Endothelial cell of umbilical vein (primary cell): ENCODE results near the gene NDUFAF8. TPM values are rescaled to one million over a fixed set of nuclear protein-coding genes. Genes with fewer than 3 reads are reported as not detected.

Experiments used
- BruUV-seq: library from RNA; stranded (reverse); fragments of 400-500 nt; replicated peaks from 2 replicates; lab custom pipeline; 2021; lab: Mats Ljungman, UMichigan
- CTCF ChIA-PET: fragments of 300-600, 350-600 bp; sonication (Branson Sonifier 250); formaldehyde crosslinking; loops from one replicate; lab custom pipeline; 2021; ENCODE audit warnings: antibody characterized with exemption, inconsistent platforms; lab: Charles Lee
- POLR2A ChIA-PET: fragments of 300-600, 350-600 bp; sonication (Branson Sonifier 250); formaldehyde crosslinking; loops from one replicate; lab custom pipeline; 2021; ENCODE audit warnings: antibody characterized with exemption, inconsistent platforms; lab: Charles Lee
- DNase-seq: peaks from one replicate; pipeline ENCODE4 v3.0.0-alpha.2; 2011; ENCODE audit warnings: low read depth, low spot score
- FAIRE-seq: peaks from 2 replicates; lab custom pipeline; 2011; peaks lifted over from hg19 to GRCh38; lab: Jason Lieb, UNC
- H2AFZ ChIP-seq: 2 replicates; pipeline ENCODE4 v1.6.0; 2012; ENCODE audit warnings: low read depth, low read length, control low read depth, inconsistent platforms
- H3K27ac ChIP-seq: 2 replicates; pipeline ENCODE4 v1.5.1; 2011; ENCODE audit warnings: low read depth, mild to moderate bottlenecking, control low read depth, low read length, moderate library complexity; ENCODE audit not compliant: insufficient read depth
- H3K27me3 ChIP-seq, 2 experiments: 2 replicates each; pipeline versions ENCODE4 v1.6.0 to v1.6.1; 2011; ENCODE audit warnings: low read length in 2 of 2, mixed read lengths in 1 of 2; ENCODE audit not compliant: control insufficient read depth in 2 of 2, insufficient read depth in 2 of 2
- H3K36me3 ChIP-seq, 2 experiments: 2 replicates in 1 of 2; 3 replicates in 1 of 2; pipeline ENCODE4 v1.5.1; 2011; ENCODE audit warnings: low read length in 2 of 2, mild to moderate bottlenecking in 1 of 2, moderate library complexity in 1 of 2; ENCODE audit not compliant: control insufficient read depth in 2 of 2, insufficient read depth in 2 of 2; ENCODE audit errors: extremely low read depth in 1 of 2
- H3K4me1 ChIP-seq: 3 replicates; pipeline ENCODE4 v1.5.1; 2011; ENCODE audit warnings: mild to moderate bottlenecking, low read length; ENCODE audit not compliant: control insufficient read depth, insufficient read depth; ENCODE audit errors: extremely low read depth
- H3K4me2 ChIP-seq: 2 replicates; pipeline ENCODE4 v1.6.1; 2011; ENCODE audit warnings: low read length, control low read depth, mixed read lengths; ENCODE audit not compliant: insufficient read depth
- H3K4me3 ChIP-seq, 3 experiments: fragments of 200-600 bp in 1 of 3; sonication (generic), shearing (Covaris generic) in 1 of 3; replicated peaks in 1 of 3; 2 replicates each; pipeline ENCODE4 v1.5.1; 2011 to 2016; ENCODE audit warnings: control low read depth in 3 of 3, low read length in 3 of 3, mild to moderate bottlenecking in 2 of 3, inconsistent platforms in 1 of 3, low read depth in 1 of 3, moderate library complexity in 1 of 3; ENCODE audit not compliant: insufficient read depth in 1 of 3
- H3K79me2 ChIP-seq: 2 replicates; pipeline ENCODE4 v1.6.0; 2012; ENCODE audit warnings: low read length, inconsistent platforms; ENCODE audit not compliant: control insufficient read depth, insufficient read depth
- H3K9ac ChIP-seq: replicated peaks from 2 replicates; pipeline ENCODE3; 2011; ENCODE audit warnings: low read length, control low read depth; ENCODE audit not compliant: insufficient read depth; ENCODE audit errors: extremely low read depth
- H3K9me1 ChIP-seq: replicated peaks from 3 replicates; pipeline ENCODE4 v1.6.0; 2011; ENCODE audit warnings: mild to moderate bottlenecking, low read length; ENCODE audit not compliant: control insufficient read depth, insufficient read depth; ENCODE audit errors: extremely low read depth
- H3K9me3 ChIP-seq: replicated peaks from 2 replicates; pipeline ENCODE4 v1.5.1; 2012; ENCODE audit warnings: low read length, inconsistent platforms; ENCODE audit not compliant: control insufficient read depth, insufficient read depth
- H4K20me1 ChIP-seq: replicated peaks from 2 replicates; pipeline ENCODE3; 2011; ENCODE audit warnings: mild to moderate bottlenecking, low read length; ENCODE audit not compliant: control insufficient read depth, insufficient read depth; ENCODE audit errors: extremely low read depth
- CTCF ChIP-seq, 2 donors: IDR thresholded peaks; 1 replicate in 1 of 2; 2 replicates in 1 of 2; pipeline ENCODE4 v1.5.1; 2011; ENCODE audit warnings: low read length in 2 of 2, mild to moderate bottlenecking in 2 of 2, moderate library complexity in 2 of 2, control low read depth in 1 of 2, inconsistent platforms in 1 of 2, low read depth in 1 of 2; ENCODE audit not compliant: insufficient read depth in 1 of 2; ENCODE audit errors: extremely low read depth in 1 of 2
- EZH2 ChIP-seq: IDR thresholded peaks from 2 replicates; pipeline ENCODE4 v1.6.1; 2012; ENCODE audit warnings: borderline replicate concordance, low read depth, mild to moderate bottlenecking, moderate library complexity, low read length, inconsistent platforms; ENCODE audit not compliant: severe bottlenecking
- FOS ChIP-seq: IDR thresholded peaks from 2 replicates; pipeline ENCODE4 v1.6.1; 2011; ENCODE audit warnings: mild to moderate bottlenecking, low read length, moderate library complexity, borderline replicate concordance; ENCODE audit not compliant: insufficient read depth
- GATA2 ChIP-seq: IDR thresholded peaks from 2 replicates; pipeline ENCODE4 v1.7.0; 2011; ENCODE audit warnings: low read depth, mild to moderate bottlenecking, moderate library complexity, mixed read lengths, low read length; ENCODE audit not compliant: insufficient read length, insufficient read depth
- JUN ChIP-seq: IDR thresholded peaks from 2 replicates; pipeline ENCODE4 v1.6.1; 2011; ENCODE audit warnings: borderline replicate concordance, low read depth; ENCODE audit not compliant: insufficient read length, insufficient read depth
- MAX ChIP-seq: IDR thresholded peaks from 2 replicates; pipeline ENCODE4 v1.6.1; 2011; ENCODE audit not compliant: insufficient read depth, insufficient read length
- MYC ChIP-seq: IDR thresholded peaks from one replicate; pipeline ENCODE4 v1.6.1; 2011; ENCODE audit warnings: mild to moderate bottlenecking, low read depth, low read length
- POLR2A ChIP-seq: IDR thresholded peaks from 2 replicates; pipeline ENCODE4 v1.6.1; 2012; ENCODE audit warnings: low read depth, mild to moderate bottlenecking, control low read depth, low read length
- POLR2AphosphoS5 ChIP-seq: IDR thresholded peaks from 2 replicates; pipeline ENCODE4 v1.6.1; 2012; ENCODE audit warnings: low read depth, mild to moderate bottlenecking, control low read depth, low read length, moderate library complexity; ENCODE audit not compliant: insufficient read depth
- dilution Hi-C: fragments of 300-500 bp; cut with MboI; formaldehyde crosslinking; loops from one replicate; pipeline ENCODE4 v1.15.0; 2019; ENCODE audit warnings: low sequenced_read_pairs; ENCODE audit not compliant: extremely low pct_ligation_motif_present
- intact Hi-C: fragments of 100-400 bp; cut with micrococcal nuclease; formaldehyde crosslinking; loops from one replicate; pipeline ENCODE4 v1.10.0; 2022
- polyA plus RNA-seq, 4 experiments: library from polyadenylated mRNA; depleted of rRNA in 3 of 4; stranded (reverse) in 3 of 4; unstranded in 1 of 4; fragments of >200 nt; gene quantifications; 2 replicates each; pipeline versions ENCODE4 v1.2.1 to v1.2.3, GENCODE V29; 2011 to 2012; ENCODE audit warnings: missing spikeins in 1 of 4
- total RNA-seq: library from RNA; stranded (reverse); gene quantifications from 2 replicates; pipeline ENCODE4 v1.2.3, GENCODE V29; 2021

Gene NDUFAF8
- total and polyA plus RNA-seq, 2 donors (not counting 3 experiments of a cell fraction or from before 2014, with no cell fraction given), result 61.5 to 83.9 TPM

- dilution Hi-C loops (no loop called here), intact Hi-C loops (loop anchor here (1.0 to 5.0 kb wide), 4 partner anchors 142 to 348 kb away; partner anchors contain the start of genes ACTG1 and BAHCC1)
- CTCF ChIA-PET, result interaction anchor here (0.6 to 6.3 kb wide), 14 partner anchors 9 to 349 kb away, joined by 3 to 117 read pairs (median 4); partner anchors contain the start of gene BAHCC1
- no peaks in the 10 kb centered on the region for H4K20me1 ChIP-seq
- no peak overlapping the region for H3K9ac ChIP-seq
- no peaks in the 10 kb centered on the region for H3K79me2 ChIP-seq
- no peak overlapping the region for H3K4me3 ChIP-seq
- no peak for DNase-seq
- no peaks in the 10 kb centered on the region for H3K9me3 ChIP-seq
- POLR2A ChIA-PET, result interaction anchor here (0.6 kb wide), 1 partner anchor 56 kb away, joined by 7 read pairs; no protein-coding TSS in a partner anchor
- FAIRE-seq, result no peak
- H3K4me1 ChIP-seq, result no peaks in the 10 kb centered on the region
- H2AFZ ChIP-seq, result no peak overlapping the region
- no peak overlapping the region for H3K4me2 ChIP-seq
- no peaks in the 10 kb centered on the region for H3K27me3 ChIP-seq
- H3K27ac ChIP-seq, result no peak overlapping the region
- H3K9me1 ChIP-seq, result no peaks in the 10 kb centered on the region
- TF ChIP-seq JUN (no peak), EZH2 (no peak), CTCF (IDR thresholded peaks at IDR 0.05; ENCODE audit: extremely low read depth in 1 of 2, insufficient read depth in 1 of 2, low read depth in 1 of 2, low read length in 2 of 2) (no peak), FOS (no peak), POLR2A (no peak), MYC (no peak), MAX (no peak), GATA2 (no peak), POLR2AphosphoS5 (no peak)
- BruUV-seq, result no TSS peak
- peaks cover 0 to 13% of the 10 kb centered on the region in 2 experiments for H3K36me3 ChIP-seq
Measured at GRCh38 chr17:81252987-81253329, 13.8 kb downstream of the NDUFAF8 start.
